Measurements from ENCODE around the gene CD44.

The CD44 gene

GRCh38 chr11:35179466-35180135, 40.6 kb downstream of the CD44 start:
- no peak for DNase-seq

- no peak for DNase-seq
Measured at GRCh38 chr11:35180317-35181233, 41.6 kb downstream of the CD44 start.

GRCh38 chr11:35182317-35182939, 43.5 kb downstream of the CD44 start:
- DNase-seq: no peak

DNA sequence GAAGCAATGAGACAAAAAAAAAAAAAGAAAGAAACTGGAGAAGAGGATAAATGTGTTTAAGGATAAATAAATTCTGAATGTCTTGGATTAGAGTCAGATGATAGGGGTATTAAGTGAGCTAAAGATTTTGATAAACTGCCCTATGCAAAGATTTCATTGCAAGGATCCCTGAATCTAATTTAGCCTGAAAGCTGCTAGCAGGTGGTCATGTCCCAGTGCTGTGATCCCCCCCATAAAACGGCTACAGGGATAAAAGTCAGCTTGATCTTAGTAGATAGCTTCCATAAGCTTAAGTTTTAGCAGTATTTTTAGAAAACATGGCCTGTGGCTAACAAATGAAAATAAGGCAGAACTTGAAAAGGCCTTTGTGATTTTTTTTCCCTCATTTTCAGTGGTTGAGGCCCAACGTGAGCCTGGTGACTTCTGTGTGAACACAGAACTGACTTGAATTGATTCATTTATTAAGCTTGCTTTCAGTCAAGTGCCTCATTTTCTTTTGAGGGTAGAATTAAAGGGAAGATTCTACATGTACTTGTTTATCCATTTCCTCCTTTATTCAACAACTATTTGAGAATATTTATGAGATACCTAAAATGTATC, 44.5 kb downstream of the CD44 start:
- no peak for DNase-seq

- no peak for DNase-seq
Measured at GRCh38 chr11:35185696-35186095, 46.7 kb downstream of the CD44 start.

GRCh38 chr11:35187996-35188395, 49.0 kb downstream of the CD44 start:
- no peak for DNase-seq

DNA sequence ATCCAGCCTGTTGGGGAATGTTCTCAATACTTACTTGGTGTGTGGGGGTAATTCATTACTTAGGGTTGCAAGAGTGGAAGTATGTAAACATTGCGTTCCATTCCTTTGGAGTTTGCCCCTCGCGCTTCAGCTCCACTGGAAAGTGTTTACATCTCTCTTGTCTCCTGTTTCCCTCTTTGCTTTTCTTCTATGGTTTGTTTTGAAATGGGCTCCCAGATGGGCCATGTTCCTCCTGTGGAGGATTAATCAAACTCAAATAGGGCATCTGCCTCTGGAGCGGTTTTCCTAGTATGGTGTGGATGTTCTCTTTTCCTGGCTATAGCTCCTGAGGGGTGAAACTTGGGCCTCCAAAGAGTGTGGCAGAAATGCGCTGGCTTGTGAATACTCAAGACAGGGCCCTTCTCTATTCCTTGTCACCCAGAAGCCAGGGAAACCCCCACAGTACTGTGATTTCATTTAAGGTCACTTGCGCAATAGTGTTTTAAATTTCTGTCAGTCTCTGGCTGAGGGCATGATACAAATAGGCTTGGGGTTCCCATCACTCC, 51.9 kb downstream of the CD44 start:
- no peak for DNase-seq

DNA sequence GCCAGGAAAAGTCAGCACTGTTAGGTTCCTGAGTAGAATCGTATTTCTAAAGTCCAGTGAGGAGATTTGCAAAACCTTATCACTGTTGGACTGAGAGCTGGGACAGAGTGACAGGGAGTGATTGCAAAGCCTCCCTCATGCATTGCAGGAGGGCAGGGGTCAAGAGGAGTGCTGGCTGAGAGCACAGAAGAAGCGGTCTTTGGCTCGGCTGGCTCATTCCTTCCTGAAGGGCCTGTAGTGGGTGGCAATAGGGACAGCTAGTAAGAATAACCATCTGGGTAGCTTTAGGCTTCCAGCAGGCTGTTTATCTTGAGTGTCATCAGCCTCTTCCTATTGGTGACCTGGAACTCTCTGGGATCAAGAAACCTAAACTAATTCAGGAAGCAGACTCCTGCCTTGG, 53.4 kb downstream of the CD44 start:
- no peak for DNase-seq

DNA sequence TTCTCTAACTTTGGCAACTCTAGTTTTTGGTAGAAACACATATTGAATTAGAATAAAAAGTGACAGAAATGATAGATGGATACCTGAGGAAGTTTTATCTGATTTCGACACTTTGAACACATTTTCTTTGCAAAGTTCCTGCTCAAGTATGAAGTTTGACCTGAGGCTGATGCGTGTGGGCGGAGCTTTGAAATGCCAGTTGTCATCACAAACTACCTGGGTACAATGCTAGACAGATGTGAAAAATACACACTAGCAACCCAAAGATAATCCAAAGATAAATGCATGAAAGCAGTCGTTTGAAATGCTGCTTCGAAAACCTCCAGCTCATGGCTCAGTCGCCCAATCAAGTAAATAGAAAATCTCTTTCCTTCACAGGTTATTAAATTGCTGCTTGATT, 54.8 kb downstream of the CD44 start:
- no peak for DNase-seq

GRCh38 chr11:35197292-35197691, 58.3 kb downstream of the CD44 start:
- no peak for DNase-seq

DNA sequence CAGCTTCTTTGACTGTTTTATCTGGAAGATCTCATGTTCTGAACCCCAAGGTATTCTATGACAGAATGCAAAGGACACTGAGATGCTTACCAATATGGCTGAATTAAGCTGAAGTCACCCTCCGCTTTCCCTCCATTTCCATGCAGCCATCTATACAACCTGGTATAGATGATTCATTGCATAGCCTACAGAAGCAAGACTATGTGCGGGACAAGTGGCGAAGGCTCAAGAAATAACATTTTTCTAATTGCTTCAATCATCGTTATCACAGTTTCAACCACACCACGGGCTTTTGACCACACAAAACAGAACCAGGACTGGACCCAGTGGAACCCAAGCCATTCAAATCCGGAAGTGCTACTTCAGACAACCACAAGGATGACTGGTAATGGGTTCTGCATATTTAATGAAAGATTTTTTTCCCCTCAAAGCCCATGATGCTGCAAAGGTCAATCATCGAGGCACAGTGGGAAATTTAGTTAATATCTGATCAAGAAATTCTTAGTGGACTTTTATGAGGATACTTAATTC, 61.9 kb downstream of the CD44 start:
- no peak for DNase-seq

GRCh38 chr11:35204614-35205013, 65.6 kb downstream of the CD44 start:
- DNase-seq: no peak

DNA sequence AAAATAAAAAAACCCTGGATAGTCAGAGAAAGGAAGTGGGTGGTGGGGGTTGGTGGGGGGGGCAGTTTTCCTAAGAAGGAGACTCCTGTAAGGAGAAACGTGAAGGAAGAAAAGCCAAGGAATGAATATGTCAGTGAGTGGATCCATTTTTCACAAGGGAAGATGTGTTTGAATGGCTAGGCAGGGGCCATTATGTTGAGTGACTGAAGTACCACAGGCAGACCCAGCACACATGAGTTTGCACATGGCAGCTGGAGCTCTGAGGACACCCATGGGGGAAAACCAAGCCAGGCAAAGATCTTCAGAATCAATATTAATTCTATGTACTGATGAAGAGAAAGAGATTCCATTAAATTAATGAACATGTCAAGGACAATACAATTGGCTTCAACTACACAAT, 67.6 kb downstream of the CD44 start:
- no peak for DNase-seq

DNA sequence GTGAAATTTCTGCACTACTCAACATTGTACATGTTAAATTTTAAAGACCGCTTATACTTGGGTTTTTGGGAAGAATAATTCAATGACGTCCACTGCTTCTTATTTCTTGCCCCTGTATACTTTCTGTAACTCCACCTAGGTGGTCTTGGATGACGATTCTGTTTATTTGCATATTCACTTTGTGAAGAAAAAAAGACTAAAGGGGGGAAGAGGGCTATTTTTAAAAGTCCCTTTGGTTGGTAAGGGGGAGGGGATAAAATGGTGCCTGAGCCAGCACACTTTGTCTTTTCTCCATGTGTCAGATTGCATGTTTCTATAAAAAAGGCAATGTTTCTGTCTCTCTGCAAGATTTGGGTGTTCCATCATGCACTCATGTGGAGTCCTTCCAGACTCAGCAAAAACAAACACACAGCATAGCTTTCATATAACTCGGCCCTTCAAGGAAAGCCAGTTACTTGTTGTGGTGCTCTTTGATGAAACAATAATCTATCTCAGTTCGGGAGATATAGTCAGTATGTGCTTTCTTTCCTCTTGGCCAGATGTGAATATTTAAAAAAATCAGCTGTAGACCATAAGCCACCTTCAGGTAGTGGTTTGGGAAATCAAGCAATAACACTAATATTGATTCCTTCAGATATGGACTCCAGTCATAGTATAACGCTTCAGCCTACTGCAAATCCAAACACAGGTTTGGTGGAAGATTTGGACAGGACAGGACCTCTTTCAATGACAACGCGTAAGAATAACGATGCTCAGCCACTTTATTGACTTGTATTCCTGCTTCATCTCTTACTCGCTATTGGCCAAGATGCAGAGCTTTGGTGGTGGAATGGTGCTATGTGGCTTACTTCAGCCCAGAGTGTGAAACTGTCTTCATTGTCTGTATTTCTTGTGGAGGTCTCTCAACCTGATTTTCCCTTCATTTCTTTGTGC, 68.8 kb downstream of the CD44 start:
- no peak for DNase-seq

GRCh38 chr11:35208795-35209194, 69.8 kb downstream of the CD44 start:
- DNase-seq: no peak

DNA sequence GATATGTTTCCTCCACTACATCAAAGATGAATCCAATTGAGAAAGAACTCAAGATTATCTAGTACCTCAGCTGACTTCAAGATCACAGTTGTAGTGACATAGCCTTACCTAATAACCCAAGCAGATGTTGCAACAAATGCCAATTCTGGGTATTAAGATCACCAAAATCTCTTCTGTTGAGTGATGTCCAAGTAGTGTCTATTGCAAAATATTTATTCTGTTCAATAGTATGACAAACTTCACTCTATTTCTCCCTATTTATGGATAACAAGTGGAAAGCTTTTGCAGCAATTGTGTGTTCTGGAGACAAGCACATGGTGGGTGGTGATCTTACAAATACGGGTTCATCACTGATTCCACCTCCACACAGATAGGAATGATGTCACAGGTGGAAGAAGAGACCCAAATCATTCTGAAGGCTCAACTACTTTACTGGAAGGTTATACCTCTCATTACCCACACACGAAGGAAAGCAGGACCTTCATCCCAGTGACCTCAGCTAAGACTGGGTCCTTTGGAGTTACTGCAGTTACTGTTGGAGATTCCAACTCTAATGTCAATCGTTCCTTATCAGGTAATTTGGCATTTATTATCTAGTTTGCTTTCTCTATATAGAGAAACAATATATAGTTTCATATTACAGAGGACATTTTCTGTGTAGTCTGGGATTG, 72.0 kb downstream of the CD44 start:
- DNase-seq: no peak

- no peak for DNase-seq
Measured at GRCh38 chr11:35211952-35212351, 73.0 kb downstream of the CD44 start.

- no peak for DNase-seq
Measured at GRCh38 chr11:35214226-35214770, 75.3 kb downstream of the CD44 start.

GRCh38 chr11:35214792-35215193, 75.8 kb downstream of the CD44 start:
- DNase-seq: no peak

DNA sequence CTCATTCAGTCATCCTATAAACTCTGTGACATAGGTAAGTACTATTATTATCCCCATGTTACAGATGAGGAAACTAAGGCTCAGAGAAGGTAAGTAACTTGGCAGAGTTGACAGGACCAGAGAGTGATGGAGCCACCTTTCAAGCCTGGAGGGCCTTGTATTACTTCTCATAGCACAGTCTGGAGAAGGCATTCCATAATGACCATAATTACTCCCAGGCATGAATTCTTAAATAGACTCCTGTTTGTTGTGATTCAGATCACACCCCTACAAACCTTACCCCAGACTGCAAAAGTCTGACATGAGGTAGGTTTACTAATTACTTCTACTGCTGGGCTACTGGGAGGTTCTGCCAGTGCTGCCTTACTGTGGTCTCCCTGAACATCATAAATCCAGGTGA, 77.0 kb downstream of the CD44 start:
- no peak for DNase-seq
